GM12891 (cell line): Measurements from ENCODE around the gene OCA2.

Experiments
- DNase-seq: peaks from one replicate; pipeline ENCODE4 v3.0.0; 2011; ENCODE audit warnings: low spot score; ENCODE audit not compliant: insufficient read length
- FAIRE-seq: peaks from 2 replicates; lab custom pipeline; 2011; peaks lifted over from hg19 to GRCh38; lab: Jason Lieb, UNC
- PAX5 ChIP-seq: IDR thresholded peaks from 2 replicates; pipeline ENCODE4 v1.6.1; 2011; ENCODE audit warnings: low read length, moderate library complexity, mild to moderate bottlenecking; ENCODE audit not compliant: insufficient read depth, severe bottlenecking
- POLR2A ChIP-seq: IDR thresholded peaks from 2 replicates; pipeline ENCODE4 v1.6.1; 2011; ENCODE audit warnings: low read depth, low read length, control low read depth
- POLR2AphosphoS5 ChIP-seq: IDR thresholded peaks from 2 replicates; pipeline ENCODE4 v1.6.1; 2011; ENCODE audit warnings: low read depth, low read length, control low read depth
- POU2F2 ChIP-seq: IDR thresholded peaks from 2 replicates; pipeline ENCODE4 v1.6.1; 2011; ENCODE audit warnings: low read depth, mild to moderate bottlenecking, control low read depth, low read length, moderate library complexity
- SPI1 ChIP-seq: IDR thresholded peaks from 2 replicates; pipeline ENCODE4 v1.6.1; 2011; ENCODE audit warnings: low read depth, low read length, control low read depth
- TAF1 ChIP-seq: IDR thresholded peaks from 2 replicates; pipeline ENCODE4 v1.6.1; 2011; ENCODE audit warnings: low read depth, low read length, control low read depth

The OCA2 gene

DNA sequence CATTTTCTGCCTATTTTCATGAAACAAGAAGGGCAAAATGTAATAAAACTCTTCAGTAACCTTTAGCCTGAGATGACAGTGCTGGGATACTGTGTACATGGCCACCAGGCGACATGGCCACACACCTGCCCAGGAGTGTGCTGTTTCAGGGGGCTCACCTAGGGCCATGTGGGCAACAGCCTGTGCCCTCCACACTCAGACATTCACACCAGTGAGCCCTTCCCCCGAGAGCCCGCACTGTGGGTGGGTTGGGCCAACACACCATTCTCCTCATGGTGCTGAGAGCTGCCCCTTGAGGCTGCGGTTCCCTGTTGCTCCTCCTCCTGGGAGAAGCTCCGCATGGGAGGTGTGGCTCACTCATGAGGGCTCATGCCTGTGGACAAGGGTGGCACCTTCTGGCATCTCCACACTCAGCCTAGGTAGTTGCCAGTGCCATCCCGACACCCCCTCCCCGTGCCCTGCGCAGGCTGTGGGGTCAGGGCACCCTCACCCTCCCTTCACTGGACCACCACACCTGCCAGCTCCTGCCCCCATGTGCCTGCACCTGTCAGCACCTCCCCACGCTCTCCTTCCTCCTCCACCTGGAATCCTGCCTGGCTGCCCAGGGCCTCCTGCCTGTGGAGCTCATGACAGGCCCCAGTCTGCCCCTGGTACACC, 19.7 kb downstream of the OCA2 start:
- TF ChIP-seq POLR2AphosphoS5, result no peak
- no peak for DNase-seq
- no peak for FAIRE-seq

DNA sequence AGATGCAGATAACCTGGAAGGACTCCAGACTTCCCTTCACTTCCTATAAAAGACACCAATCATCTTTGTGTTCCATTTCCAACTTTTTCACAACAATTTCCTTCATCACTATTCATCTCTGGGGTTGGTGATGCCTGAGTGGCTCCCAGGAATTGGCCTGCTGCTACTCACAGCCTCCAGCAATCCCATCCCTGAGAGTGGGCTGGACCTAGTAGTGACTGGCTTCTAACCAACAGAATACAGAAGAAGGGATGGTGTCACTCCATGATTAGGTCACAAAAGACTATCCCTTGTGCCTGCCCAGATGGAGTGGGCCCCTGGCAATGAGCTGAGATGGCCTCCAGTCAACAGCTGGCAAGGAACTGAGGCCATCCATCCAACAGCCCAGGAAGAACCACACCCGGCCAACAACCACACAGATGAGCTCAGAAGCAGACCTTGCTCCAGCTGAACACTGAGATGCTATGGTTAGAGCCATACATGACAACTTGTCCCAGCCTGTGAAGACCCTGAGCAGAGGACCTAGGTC, 20.9 kb downstream of the OCA2 start:
- FAIRE-seq (no peak), DNase-seq (no peak)
- TF ChIP-seq SPI1, result no peak
- TF ChIP-seq POLR2A, result no peak
- no peak for TF ChIP-seq PAX5
- TF ChIP-seq POU2F2, result no peak
- no peak for TF ChIP-seq POLR2AphosphoS5
- no peak for TF ChIP-seq TAF1

DNA sequence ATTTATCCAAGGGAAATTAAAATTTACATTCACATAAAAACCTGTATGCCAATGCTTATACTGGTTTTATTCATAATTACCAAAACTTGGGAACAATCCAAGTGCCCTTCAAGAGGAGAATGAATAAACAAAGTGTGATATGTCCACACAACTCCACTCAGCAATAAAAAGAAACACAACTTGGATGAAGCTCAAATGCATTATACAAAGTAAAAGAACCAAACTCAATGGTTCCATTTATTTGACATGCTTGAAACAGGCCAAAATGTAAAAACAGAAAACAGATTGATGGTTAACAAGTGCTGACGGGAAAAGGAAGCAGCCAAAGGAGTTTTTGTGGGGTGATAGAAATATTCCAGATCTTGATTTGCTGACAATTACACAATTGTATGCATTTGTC, 23.5 kb downstream of the OCA2 start:
- FAIRE-seq (no peak), DNase-seq (no peak)
- TF ChIP-seq POLR2AphosphoS5 (no peak), POU2F2 (no peak), POLR2A (no peak), PAX5 (no peak), SPI1 (no peak), TAF1 (no peak)

- TF ChIP-seq SPI1 (no peak), POLR2A (no peak), POLR2AphosphoS5 (no peak), TAF1 (no peak), PAX5 (no peak), POU2F2 (no peak)
- DNase-seq (no peak), FAIRE-seq (no peak)
Measured at GRCh38 chr15:28068930-28069329, 30.2 kb downstream of the OCA2 start.

DNA sequence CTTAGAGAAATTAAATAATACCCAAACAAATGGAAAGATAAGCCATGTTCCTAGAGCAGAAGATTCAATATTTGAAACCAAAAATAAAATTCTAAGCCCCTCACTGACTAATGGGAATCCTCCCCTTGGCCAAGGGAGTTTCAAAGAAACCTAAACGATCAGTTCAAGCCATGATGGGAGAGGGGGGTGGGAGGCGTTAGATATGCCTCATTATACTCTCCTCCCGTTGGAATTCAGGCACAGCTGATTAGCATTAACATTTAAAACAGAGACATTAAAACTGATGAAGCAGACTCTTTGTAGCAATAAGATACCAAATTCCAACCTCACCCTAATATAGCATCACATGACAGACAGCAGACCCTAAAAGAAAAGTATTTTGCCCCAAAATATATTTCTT, 32.9 kb downstream of the OCA2 start:
- DNase-seq (no peak), FAIRE-seq (no peak)
- TF ChIP-seq TAF1 (no peak), SPI1 (no peak), POU2F2 (no peak), POLR2AphosphoS5 (no peak), POLR2A (no peak), PAX5 (no peak)

DNA sequence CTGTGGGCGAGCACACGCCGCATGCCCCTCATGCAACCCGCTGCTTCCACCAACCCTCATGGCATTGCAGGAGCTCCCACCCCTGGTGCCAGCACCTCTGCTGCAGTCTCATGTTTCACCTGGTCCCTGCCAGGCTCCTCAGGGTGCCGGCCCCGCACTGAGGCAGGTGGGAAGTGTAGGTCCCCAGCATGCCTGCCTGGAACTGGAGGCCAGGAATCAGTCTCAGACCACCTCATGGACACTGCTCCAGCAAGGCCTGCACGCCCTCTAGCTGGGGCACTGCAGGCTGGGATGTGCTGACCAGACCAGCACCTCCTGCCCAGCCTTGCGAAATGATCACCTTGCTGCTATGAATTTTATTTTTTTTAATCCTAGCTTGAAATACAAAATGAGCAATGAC, 39.1 kb downstream of the OCA2 start:
- FAIRE-seq (no peak), DNase-seq (no peak)
- TF ChIP-seq SPI1 (no peak), PAX5 (no peak), POU2F2 (no peak), POLR2A (no peak), POLR2AphosphoS5 (no peak), TAF1 (no peak)

DNA sequence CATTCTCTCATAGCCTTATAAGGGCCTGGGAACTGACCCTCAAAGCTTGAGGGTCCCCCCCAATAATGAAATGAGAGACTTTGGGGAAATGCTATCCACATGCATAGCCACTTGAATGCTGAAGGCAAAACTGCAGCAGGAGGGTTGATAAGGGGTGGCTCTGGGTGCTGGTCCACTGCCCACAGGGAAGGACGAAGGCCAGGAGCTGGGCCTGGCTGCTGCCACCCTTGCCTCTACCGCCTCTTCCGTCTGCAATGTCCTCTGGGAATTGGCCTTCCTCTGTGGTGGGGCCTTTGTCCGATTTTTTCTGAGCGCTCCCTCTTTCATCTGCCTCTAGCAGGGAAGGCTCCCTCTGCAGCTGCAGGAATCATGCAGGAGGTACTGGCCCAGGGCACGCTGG, 41.0 kb downstream of the OCA2 start:
- FAIRE-seq, result no peak
- DNase-seq, result no peak
- TF ChIP-seq POLR2AphosphoS5 (no peak), TAF1 (no peak), POLR2A (no peak), POU2F2 (no peak), SPI1 (no peak), PAX5 (no peak)

- no peak for FAIRE-seq
- TF ChIP-seq TAF1 (no peak), POU2F2 (no peak), POLR2AphosphoS5 (no peak), SPI1 (no peak), PAX5 (no peak), POLR2A (no peak)
- no peak for DNase-seq
Measured at GRCh38 chr15:28051955-28052633, 47.0 kb downstream of the OCA2 start.

GRCh38 chr15:28049581-28049980, 49.5 kb downstream of the OCA2 start:
- DNase-seq (no peak), FAIRE-seq (no peak)
- TF ChIP-seq SPI1 (no peak), TAF1 (no peak), POLR2AphosphoS5 (no peak), POU2F2 (no peak), POLR2A (no peak), PAX5 (no peak)

GRCh38 chr15:28047277-28047676, 51.8 kb downstream of the OCA2 start:
- no peak for FAIRE-seq
- no peak for DNase-seq
- no peak for TF ChIP-seq PAX5
